DND-41 (cell line): ENCODE data around the gene CNOT3.

Experiments
- CTCF ChIP-seq: IDR thresholded peaks from 2 replicates; pipeline ENCODE4 v1.5.1; 2012; ENCODE audit warnings: borderline replicate concordance, low read length, moderate library complexity, mild to moderate bottlenecking; ENCODE audit not compliant: poor library complexity, severe bottlenecking; ENCODE audit errors: extremely low read depth
- EZH2 ChIP-seq: IDR thresholded peaks from 3 replicates; pipeline ENCODE4 v1.6.1; 2012; ENCODE audit warnings: borderline replicate concordance, low read depth, mild to moderate bottlenecking, moderate library complexity, low read length, inconsistent platforms; ENCODE audit not compliant: severe bottlenecking

- TF ChIP-seq CTCF (no peak), EZH2 (no peak)
Observed at GRCh38 chr19:54153731-54154326, 16.3 kb downstream of the CNOT3 start.
